ENCODE measurements around the gene B4GALNT4. TPM values are rescaled to one million over a fixed set of nuclear protein-coding genes. Genes with fewer than 3 reads are reported as not detected.

The B4GALNT4 gene
- total RNA-seq, 4 donors from 2014 or later: 3.2 to 10.6 (median 4.8) TPM

GRCh38 chr11:368414-369335, 624 bp upstream of the B4GALNT4 start:
- TF ChIP-seq EP300 (IDR thresholded peaks at IDR 0.05) (no peak), CTCF (IDR thresholded peaks at IDR 0.05) (peak in 1 of 4 experiments; percentile 10), POLR2A (IDR thresholded peaks at IDR 0.05) (no peak), POLR2AphosphoS5 (IDR thresholded peaks at IDR 0.05) (no peak)
- peak overlapping the region; percentile 26 to 56 for H3K4me3 ChIP-seq
- peaks cover 33% of the 10 kb centered on the region for H3K27me3 ChIP-seq
- peak; percentile 32 for ATAC-seq
- peak overlapping the region in 2 of 4 donors; percentile 41 to 50 for H3K27ac ChIP-seq
- H3K36me3 ChIP-seq: peaks cover 0 to 3% of the 10 kb centered on the region in 2 donors
- WGBS, 2 donors (ENCODE audit: low coverage in 1 of 2): 0% methylated on average over 1 to 2 of the region's 61 CpGs
- no peaks in the 10 kb centered on the region for H3K9me3 ChIP-seq
- H3K4me1 ChIP-seq: peaks cover 0 to 29% (median 8%) of the 10 kb centered on the region in 3 donors

GRCh38 chr11:370070-370941, 1.0 kb downstream of the B4GALNT4 start:
- TF ChIP-seq POLR2AphosphoS5 (IDR thresholded peaks at IDR 0.05) (no peak), EP300 (IDR thresholded peaks at IDR 0.05) (no peak), POLR2A (IDR thresholded peaks at IDR 0.05) (no peak)
- H3K4me3 ChIP-seq: peak overlapping the region in 1 of 2 donors; percentile 56
- no peaks in the 10 kb centered on the region for H3K9me3 ChIP-seq
- H3K36me3 ChIP-seq: peaks cover 0 to 6% of the 10 kb centered on the region in 2 donors
- H3K4me1 ChIP-seq: peaks cover 0 to 29% (median 8%) of the 10 kb centered on the region in 3 donors
- no peak for ATAC-seq
- peaks cover 19% of the 10 kb centered on the region for H3K27me3 ChIP-seq
- H3K27ac ChIP-seq: no peak overlapping the region
- no CpG with 5 or more reads among the region's 42 CpGs for WGBS, 2 donors (ENCODE audit: low coverage in 1 of 2)

GRCh38 chr11:371051-371450, 1.8 kb downstream of the B4GALNT4 start:
- TF ChIP-seq POLR2A (IDR thresholded peaks at IDR 0.05): no peak
- TF ChIP-seq EP300 (IDR thresholded peaks at IDR 0.05): no peak
- TF ChIP-seq CTCF (IDR thresholded peaks at IDR 0.05): no peak
- Histone ChIP-seq H3K27ac (no peak overlapping the region), H3K36me3 (peaks cover 0 to 13% of the 10 kb centered on the region in 2 donors), H3K4me1 (peaks cover 0 to 29% (median 8%) of the 10 kb centered on the region in 3 donors), H3K9me3 (no peaks in the 10 kb centered on the region), H3K4me3 (no peak overlapping the region), H3K27me3 (peaks cover 18% of the 10 kb centered on the region)
- 90% methylated on average over 2 of the region's 5 CpGs; no CpG with 5 or more reads in 1 of the 2 donors for WGBS, 2 donors (ENCODE audit: low coverage in 1 of 2)
- ATAC-seq: no peak

- no peaks in the 10 kb centered on the region for H3K9me3 ChIP-seq
- peaks cover 18% of the 10 kb centered on the region for H3K27me3 ChIP-seq
- 40 to 91% methylated on average over 1 to 9 of the region's 19 CpGs for WGBS, 2 donors (ENCODE audit: low coverage in 1 of 2)
- H3K27ac ChIP-seq: no peak overlapping the region
- H3K36me3 ChIP-seq: peaks cover 0 to 22% of the 10 kb centered on the region in 2 donors
- TF ChIP-seq POLR2AphosphoS5 (IDR thresholded peaks at IDR 0.05): no peak
- TF ChIP-seq POLR2A (IDR thresholded peaks at IDR 0.05): no peak
- TF ChIP-seq EP300 (IDR thresholded peaks at IDR 0.05): no peak
- no peak for TF ChIP-seq CTCF (IDR thresholded peaks at IDR 0.05)
- H3K4me3 ChIP-seq: no peak overlapping the region
- peaks cover 0 to 29% (median 8%) of the 10 kb centered on the region in 3 donors for H3K4me1 ChIP-seq
- ATAC-seq: no peak
Observed at GRCh38 chr11:371716-372590, 2.7 kb downstream of the B4GALNT4 start.
